ENCODE measurements around the gene PIEZO2.
"Not testable (repeated sequence)": the region's sequence is repeated elsewhere in the genome, so short reads cannot be mapped to it uniquely, and the experiment has no call there.

PIEZO2 gene

GRCh38 chr18:10939822-10940221, 209.5 kb downstream of the PIEZO2 start:
- Mint-ChIP-seq H3K27ac (no peak overlapping the region), H3K36me3 (ENCODE audit: low read depth) (no peaks in the 10 kb centered on the region), H3K4me1 (ENCODE audit: low read depth) (no peaks in the 10 kb centered on the region), H3K4me3 (no peak overlapping the region), H3K9me3 (peaks cover 13% of the 10 kb centered on the region), H3K27me3 (peaks cover 4% of the 10 kb centered on the region)

DNA sequence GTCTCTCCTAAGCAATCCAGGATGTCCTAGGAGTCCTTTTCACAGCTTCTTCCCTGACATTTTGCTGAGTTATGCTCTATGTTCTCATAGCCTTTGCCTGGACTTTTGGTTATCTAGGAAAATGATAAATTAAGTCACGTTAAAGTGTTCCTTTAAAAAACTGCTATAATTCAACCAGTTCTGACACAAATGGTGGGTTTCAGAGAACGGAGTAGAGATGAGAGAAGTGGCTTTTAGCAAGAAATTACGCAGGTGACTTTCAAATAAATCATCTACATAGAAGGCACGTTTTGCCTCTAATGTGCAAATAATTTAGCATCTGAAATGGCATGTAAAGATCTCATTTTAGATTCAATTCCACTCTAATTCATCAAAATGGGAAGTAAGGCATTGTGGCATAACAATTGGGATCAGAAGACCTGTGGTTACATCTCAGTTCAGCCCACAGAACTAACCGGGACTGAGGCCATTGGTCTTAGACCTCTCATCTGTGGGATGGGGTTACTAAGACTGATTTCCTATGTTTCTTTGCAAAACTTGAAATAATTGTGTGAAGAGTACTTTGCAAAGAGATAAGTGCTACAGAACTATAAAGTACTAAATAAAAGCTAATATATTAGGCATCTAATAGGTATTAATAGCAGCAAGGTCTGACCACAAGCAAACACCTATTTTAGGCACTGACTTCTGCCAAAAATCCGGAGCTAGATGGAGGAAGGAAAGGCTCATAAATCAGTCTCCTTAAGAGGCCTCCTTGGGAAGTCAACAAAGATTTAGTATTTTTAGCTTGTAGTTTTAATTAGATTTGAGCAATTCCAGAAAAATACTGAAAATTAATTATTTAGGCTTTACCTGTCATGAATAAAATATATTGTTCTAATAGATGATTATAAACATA, 211.4 kb downstream of the PIEZO2 start:
- Mint-ChIP-seq H3K27ac (no peak overlapping the region), H3K36me3 (ENCODE audit: low read depth) (no peaks in the 10 kb centered on the region), H3K4me3 (no peak overlapping the region), H3K9me3 (peaks cover 4% of the 10 kb centered on the region), H3K4me1 (ENCODE audit: low read depth) (no peaks in the 10 kb centered on the region), H3K27me3 (peaks cover 4% of the 10 kb centered on the region)

DNA sequence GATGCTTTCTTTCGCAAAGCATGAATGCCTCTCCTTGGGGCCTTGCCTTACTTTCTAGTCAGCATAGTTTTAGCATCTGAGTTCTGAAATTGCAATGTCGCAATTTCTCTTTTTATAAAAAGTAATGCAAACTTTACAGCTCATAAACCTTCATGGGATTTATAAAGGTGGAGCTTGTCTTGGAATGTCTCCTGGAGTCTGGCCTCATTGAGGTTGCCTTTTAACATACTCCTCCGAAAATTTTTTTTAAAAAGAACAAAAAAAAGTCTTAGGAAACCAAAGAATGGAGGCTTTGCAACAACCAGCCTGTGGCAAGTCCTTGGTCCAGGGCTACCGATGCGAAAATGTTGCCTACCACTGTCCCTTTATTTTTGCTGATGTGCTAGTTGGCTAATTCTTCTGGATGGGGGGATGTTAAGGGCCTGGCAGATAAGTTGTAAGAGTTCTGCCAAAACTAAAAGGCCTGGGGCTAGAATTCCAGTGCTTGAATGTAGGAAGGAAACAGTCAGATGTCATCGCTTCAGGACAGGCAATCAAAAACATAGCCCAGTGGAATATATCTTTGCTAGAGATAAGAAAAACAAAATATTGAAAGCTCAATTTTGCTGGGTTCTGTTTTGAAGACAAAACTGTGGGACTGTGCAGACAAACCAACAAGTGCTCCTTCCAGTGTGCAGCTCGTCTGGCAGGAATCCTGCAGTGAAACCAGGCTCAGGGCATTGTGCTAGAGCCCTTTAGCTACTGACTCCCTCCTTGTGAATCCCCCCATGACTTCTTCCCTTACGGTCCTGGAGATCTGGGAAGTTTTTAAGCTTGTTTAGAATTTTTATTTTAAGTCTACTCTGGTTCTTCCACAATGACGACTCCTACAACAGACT, 213.0 kb downstream of the PIEZO2 start:
- Mint-ChIP-seq H3K9me3 (no peaks in the 10 kb centered on the region), H3K4me3 (no peak overlapping the region), H3K4me1 (ENCODE audit: low read depth) (no peaks in the 10 kb centered on the region), H3K27ac (no peak overlapping the region), H3K27me3 (no peaks in the 10 kb centered on the region), H3K36me3 (ENCODE audit: low read depth) (no peaks in the 10 kb centered on the region)

GRCh38 chr18:10935588-10935987, 213.8 kb downstream of the PIEZO2 start:
- Mint-ChIP-seq H3K4me1 (ENCODE audit: low read depth) (no peaks in the 10 kb centered on the region), H3K27me3 (no peaks in the 10 kb centered on the region), H3K36me3 (ENCODE audit: low read depth) (no peaks in the 10 kb centered on the region), H3K27ac (no peak overlapping the region), H3K9me3 (no peaks in the 10 kb centered on the region), H3K4me3 (no peak overlapping the region)

GRCh38 chr18:10933648-10934047, 215.7 kb downstream of the PIEZO2 start:
- not testable (repeated sequence) for H3K27me3 Mint-ChIP-seq; H3K36me3 Mint-ChIP-seq (ENCODE audit: low read depth); H3K27ac Mint-ChIP-seq; H3K9me3 Mint-ChIP-seq; H3K4me1 Mint-ChIP-seq (ENCODE audit: low read depth); H3K4me3 Mint-ChIP-seq

DNA sequence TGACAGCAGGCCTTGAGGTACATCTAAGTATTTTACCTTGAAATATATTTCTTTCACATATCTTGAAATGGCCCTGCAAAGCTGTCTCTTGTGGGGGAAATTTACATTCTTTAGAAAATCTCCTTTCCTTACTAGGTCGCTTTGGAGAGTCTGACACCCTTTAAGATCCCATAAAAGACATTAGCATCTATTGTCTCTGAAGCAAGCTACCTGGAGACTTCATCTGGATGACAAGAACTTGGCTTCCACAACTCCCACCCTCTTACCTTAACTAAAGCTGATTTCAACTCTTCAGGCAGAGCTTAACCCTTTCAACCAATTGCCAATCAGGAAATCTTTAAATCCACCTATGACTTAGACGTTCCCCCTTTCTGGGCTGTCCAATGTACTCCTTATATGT, 219.3 kb downstream of the PIEZO2 start:
- Mint-ChIP-seq H3K36me3 (ENCODE audit: low read depth) (no peaks in the 10 kb centered on the region), H3K27ac (no peak overlapping the region), H3K4me3 (no peak overlapping the region), H3K4me1 (ENCODE audit: low read depth) (no peaks in the 10 kb centered on the region), H3K27me3 (peaks cover 4% of the 10 kb centered on the region), H3K9me3 (no peaks in the 10 kb centered on the region)

GRCh38 chr18:10928772-10929373, 220.5 kb downstream of the PIEZO2 start:
- Mint-ChIP-seq H3K9me3 (no peaks in the 10 kb centered on the region), H3K27ac (no peak overlapping the region), H3K4me3 (no peak overlapping the region), H3K27me3 (peaks cover 4% of the 10 kb centered on the region), H3K36me3 (ENCODE audit: low read depth) (no peaks in the 10 kb centered on the region), H3K4me1 (ENCODE audit: low read depth) (no peaks in the 10 kb centered on the region)

DNA sequence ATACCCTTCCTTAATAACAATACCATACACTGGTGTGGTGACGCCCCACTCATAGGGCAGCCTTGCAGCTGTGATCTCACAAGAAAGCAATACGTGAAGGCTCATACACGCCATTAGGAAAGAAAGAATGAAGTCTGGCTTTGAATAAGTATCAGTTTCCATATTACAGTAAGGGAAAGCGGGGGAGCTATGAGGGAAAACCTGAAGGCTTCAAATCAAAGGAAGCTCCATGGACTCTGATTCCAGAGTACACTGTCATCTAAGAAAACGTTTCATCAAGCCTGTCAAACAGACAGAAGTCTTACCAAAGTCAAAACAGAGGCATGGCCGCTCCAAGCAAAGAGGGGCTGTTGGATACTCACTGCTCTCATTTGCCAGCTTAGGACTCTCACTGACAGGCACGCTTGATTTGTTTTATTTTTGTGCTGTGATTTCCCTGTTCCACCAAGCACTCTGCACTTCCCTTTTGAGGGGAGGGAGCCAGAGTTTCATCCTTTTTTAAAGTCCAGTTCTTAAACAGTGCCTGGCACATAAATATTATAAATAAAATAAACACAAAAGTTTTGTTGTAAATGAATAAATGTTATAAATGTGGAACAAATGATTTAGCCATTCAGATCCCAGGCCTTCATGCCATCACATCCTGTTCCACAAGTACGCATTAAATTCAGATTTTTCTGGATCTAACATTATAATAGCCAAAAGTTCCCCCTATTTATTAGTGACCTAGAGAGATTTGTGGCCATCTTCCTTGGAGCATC, 221.2 kb downstream of the PIEZO2 start:
- no peak overlapping the region for H3K27ac Mint-ChIP-seq
- no peaks in the 10 kb centered on the region for H3K4me1 Mint-ChIP-seq (ENCODE audit: low read depth)
- peaks cover 4% of the 10 kb centered on the region for H3K27me3 Mint-ChIP-seq
- no peaks in the 10 kb centered on the region for H3K36me3 Mint-ChIP-seq (ENCODE audit: low read depth)
- no peaks in the 10 kb centered on the region for H3K9me3 Mint-ChIP-seq
- H3K4me3 Mint-ChIP-seq: no peak overlapping the region

DNA sequence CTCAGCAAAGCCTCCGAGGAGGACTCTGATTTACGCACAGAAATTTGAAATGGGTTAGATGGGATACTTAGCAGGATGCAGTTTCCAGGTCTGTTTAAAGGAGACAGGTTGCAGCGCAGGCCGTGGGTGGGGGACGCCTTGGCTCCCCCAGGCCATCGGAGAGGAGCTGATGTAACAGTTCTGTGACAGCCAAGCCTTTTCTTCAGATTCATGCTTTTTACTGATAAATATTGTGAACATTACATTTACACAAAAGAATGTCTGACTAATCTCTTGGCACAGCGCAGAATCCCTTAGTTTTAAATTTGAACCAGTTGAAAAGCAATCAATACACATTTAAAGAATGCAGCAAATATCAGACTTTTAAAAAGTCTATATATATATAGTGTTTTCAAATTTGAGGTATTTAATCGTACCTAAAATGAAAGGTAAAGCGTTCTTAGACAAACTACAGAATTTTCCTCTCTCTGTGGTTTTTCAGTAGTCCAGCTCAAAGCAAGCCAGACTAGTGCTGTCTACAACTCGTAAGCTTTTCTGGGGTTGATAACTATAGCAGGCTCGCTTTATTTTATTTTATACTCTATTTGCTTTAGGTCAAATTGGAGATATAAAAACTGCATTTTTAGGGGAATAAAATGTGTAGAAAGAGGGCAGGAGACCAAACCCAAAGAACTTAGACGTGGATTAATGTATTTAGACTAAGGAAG, 221.9 kb downstream of the PIEZO2 start:
- H3K9me3 Mint-ChIP-seq: no peaks in the 10 kb centered on the region
- H3K4me1 Mint-ChIP-seq (ENCODE audit: low read depth): no peaks in the 10 kb centered on the region
- no peak overlapping the region for H3K4me3 Mint-ChIP-seq
- H3K36me3 Mint-ChIP-seq (ENCODE audit: low read depth): no peaks in the 10 kb centered on the region
- peaks cover 4% of the 10 kb centered on the region for H3K27me3 Mint-ChIP-seq
- no peak overlapping the region for H3K27ac Mint-ChIP-seq

DNA sequence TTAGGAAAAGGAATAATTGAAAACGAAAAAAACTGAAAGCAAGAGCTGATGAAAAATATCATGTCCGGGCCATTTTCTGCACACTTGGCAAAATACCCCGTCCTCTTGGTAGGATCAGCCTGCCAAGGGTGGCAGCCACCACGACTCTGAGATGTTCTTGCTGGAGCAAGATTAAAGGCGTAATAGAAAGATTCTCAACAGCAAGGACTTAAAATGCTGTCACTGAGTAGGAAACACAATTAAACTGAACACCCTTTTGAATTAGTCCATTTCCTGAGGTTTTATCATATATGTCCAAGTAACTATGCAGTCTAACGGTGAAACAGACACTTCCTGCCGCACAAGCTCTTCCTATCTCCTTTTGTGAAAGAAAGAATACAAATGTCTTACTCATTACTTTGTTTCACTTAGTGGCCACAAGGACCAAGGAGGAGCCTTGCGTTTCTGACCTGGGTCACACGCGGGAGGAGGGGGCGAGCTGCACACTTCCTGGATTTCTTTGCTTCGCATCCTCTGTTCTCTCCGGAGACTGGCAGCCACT, 222.7 kb downstream of the PIEZO2 start:
- H3K9me3 Mint-ChIP-seq: no peaks in the 10 kb centered on the region
- H3K27ac Mint-ChIP-seq: no peak overlapping the region
- H3K4me3 Mint-ChIP-seq: no peak overlapping the region
- H3K36me3 Mint-ChIP-seq (ENCODE audit: low read depth): no peaks in the 10 kb centered on the region
- peaks cover 4% of the 10 kb centered on the region for H3K27me3 Mint-ChIP-seq
- H3K4me1 Mint-ChIP-seq (ENCODE audit: low read depth): no peaks in the 10 kb centered on the region

DNA sequence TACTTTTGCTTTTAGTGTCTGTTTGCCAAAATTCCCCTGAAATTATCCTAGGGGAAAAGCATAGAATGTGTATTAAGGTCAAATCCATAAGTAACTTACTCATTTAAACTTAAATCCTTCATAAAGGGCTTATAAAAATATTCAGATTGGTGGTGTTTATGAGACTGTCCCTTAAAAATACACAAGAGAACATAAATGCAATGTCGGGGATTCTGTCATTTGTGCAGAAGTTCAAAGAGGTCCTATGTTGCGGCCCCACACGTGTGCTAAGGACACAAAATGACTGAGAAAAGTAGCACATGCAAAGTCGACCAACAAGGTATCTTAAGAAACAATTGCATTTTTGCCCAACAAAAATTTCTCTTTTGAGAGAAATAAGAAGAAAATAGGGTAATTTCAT, 225.1 kb downstream of the PIEZO2 start:
- no peaks in the 10 kb centered on the region for H3K9me3 Mint-ChIP-seq
- H3K27ac Mint-ChIP-seq: no peak overlapping the region
- H3K36me3 Mint-ChIP-seq (ENCODE audit: low read depth): no peaks in the 10 kb centered on the region
- peaks cover 4% of the 10 kb centered on the region for H3K27me3 Mint-ChIP-seq
- H3K4me3 Mint-ChIP-seq: no peak overlapping the region
- no peaks in the 10 kb centered on the region for H3K4me1 Mint-ChIP-seq (ENCODE audit: low read depth)

DNA sequence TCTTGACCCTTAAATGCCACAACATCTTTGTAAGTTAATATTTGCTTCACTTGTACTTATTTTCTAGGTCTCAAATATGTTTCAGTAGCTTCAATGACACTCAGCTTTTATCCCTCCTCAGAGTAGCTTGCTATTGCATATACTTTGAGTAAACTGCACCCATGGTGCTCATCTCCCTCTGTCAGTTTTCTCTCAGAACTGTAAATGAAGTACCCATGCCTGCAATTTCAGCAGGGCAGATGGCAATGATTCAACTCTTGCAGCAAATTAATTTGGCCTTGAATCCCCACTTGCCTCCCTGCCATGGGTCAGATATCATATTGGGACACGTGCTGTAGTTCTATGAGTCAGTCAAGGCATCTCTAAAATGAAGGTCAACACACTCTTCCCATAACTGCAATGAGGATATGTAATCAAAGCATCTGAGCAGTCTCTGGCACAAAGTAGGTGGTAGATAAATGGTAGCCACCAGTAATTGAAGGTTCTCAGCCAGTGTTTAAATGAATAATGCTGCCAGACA, 225.8 kb downstream of the PIEZO2 start:
- Mint-ChIP-seq H3K4me3 (no peak overlapping the region), H3K36me3 (ENCODE audit: low read depth) (no peaks in the 10 kb centered on the region), H3K27ac (no peak overlapping the region), H3K27me3 (peaks cover 4% of the 10 kb centered on the region), H3K9me3 (no peaks in the 10 kb centered on the region), H3K4me1 (ENCODE audit: low read depth) (no peaks in the 10 kb centered on the region)

GRCh38 chr18:10923141-10923540, 226.2 kb downstream of the PIEZO2 start:
- H3K9me3 Mint-ChIP-seq: no peaks in the 10 kb centered on the region
- no peak overlapping the region for H3K4me3 Mint-ChIP-seq
- no peaks in the 10 kb centered on the region for H3K36me3 Mint-ChIP-seq (ENCODE audit: low read depth)
- no peaks in the 10 kb centered on the region for H3K4me1 Mint-ChIP-seq (ENCODE audit: low read depth)
- H3K27ac Mint-ChIP-seq: no peak overlapping the region
- H3K27me3 Mint-ChIP-seq: peaks cover 4% of the 10 kb centered on the region

- H3K4me3 Mint-ChIP-seq; H3K27ac Mint-ChIP-seq; H3K9me3 Mint-ChIP-seq; H3K27me3 Mint-ChIP-seq; H3K36me3 Mint-ChIP-seq (ENCODE audit: low read depth); H3K4me1 Mint-ChIP-seq (ENCODE audit: low read depth): not testable (repeated sequence)
These were observed 226.7 kb downstream of the PIEZO2 start for GRCh38 chr18:10922712-10923111.

All from stimulated activated naive CD8-positive, alpha-beta T cell treated with anti-CD3 and anti-CD28 coated beads, Interleukin-15, Interleukin-2, amounts not matched to agents 100 ng/mL and 50 ng/mL, for 24 hours (primary cell).